ENCODE data around the gene TOMM34. TPM values are rescaled to one million over a fixed set of nuclear protein-coding genes. Genes with fewer than 3 reads are reported as not detected.

TOMM34 gene
- total RNA-seq, 1 donor from 2014 or later: 17.6 TPM

GRCh38 chr20:44990957-44991356 is 30.8 kb upstream of the TOMM34 start:
- Histone ChIP-seq H3K36me3 (ENCODE audit: control insufficient read depth, insufficient read depth, low read length) (peaks cover 6% of the 10 kb centered on the region), H3K27me3 (ENCODE audit: control insufficient read depth, insufficient read depth, low read length) (no peaks in the 10 kb centered on the region), H3K4me3 (ENCODE audit: low read depth, low read length) (no peak overlapping the region)
- DNase-seq (ENCODE audit: low read depth): no peak
- TF ChIP-seq CTCF (IDR thresholded peaks at IDR 0.05; ENCODE audit: insufficient read depth, low read length, severe bottlenecking): no peak
- no peak for FAIRE-seq

- Histone ChIP-seq H3K4me3 (ENCODE audit: low read depth, low read length) (no peak overlapping the region), H3K36me3 (ENCODE audit: control insufficient read depth, insufficient read depth, low read length) (peaks cover 4% of the 10 kb centered on the region), H3K27me3 (ENCODE audit: control insufficient read depth, insufficient read depth, low read length) (no peaks in the 10 kb centered on the region)
- FAIRE-seq: no peak
- no peak for TF ChIP-seq CTCF (IDR thresholded peaks at IDR 0.05; ENCODE audit: insufficient read depth, low read length, severe bottlenecking)
- DNase-seq (ENCODE audit: low read depth): no peak
These were observed 30.2 kb upstream of the TOMM34 start for GRCh38 chr20:44990425-44990824.

GRCh38 chr20:44988631-44989171 is 28.5 kb upstream of the TOMM34 start:
- Histone ChIP-seq H3K4me3 (ENCODE audit: low read depth, low read length) (no peak overlapping the region), H3K27me3 (ENCODE audit: control insufficient read depth, insufficient read depth, low read length) (no peaks in the 10 kb centered on the region), H3K36me3 (ENCODE audit: control insufficient read depth, insufficient read depth, low read length) (peaks cover 1% of the 10 kb centered on the region)

GRCh38 chr20:44983093-44983674 is 23.0 kb upstream of the TOMM34 start:
- Histone ChIP-seq H3K27me3 (ENCODE audit: control insufficient read depth, insufficient read depth, low read length) (no peaks in the 10 kb centered on the region), H3K4me3 (ENCODE audit: low read depth, low read length) (no peak overlapping the region), H3K36me3 (ENCODE audit: control insufficient read depth, insufficient read depth, low read length) (peaks cover 7% of the 10 kb centered on the region)
- TF ChIP-seq CTCF (IDR thresholded peaks at IDR 0.05; ENCODE audit: insufficient read depth, low read length, severe bottlenecking): no peak
- FAIRE-seq: no peak
- no peak for DNase-seq (ENCODE audit: low read depth)

More at GRCh38 chr20:44988631-44989171, 28.5 kb upstream of the TOMM34 start:
- no peak for DNase-seq (ENCODE audit: low read depth)
- FAIRE-seq: no peak
- TF ChIP-seq CTCF (IDR thresholded peaks at IDR 0.05; ENCODE audit: insufficient read depth, low read length, severe bottlenecking): no peak

- FAIRE-seq (no peak), DNase-seq (ENCODE audit: low read depth) (no peak)
- TF ChIP-seq CTCF (IDR thresholded peaks at IDR 0.05; ENCODE audit: insufficient read depth, low read length, severe bottlenecking): no peak
- H3K27me3 ChIP-seq (ENCODE audit: control insufficient read depth, insufficient read depth, low read length): no peaks in the 10 kb centered on the region
- H3K4me3 ChIP-seq (ENCODE audit: low read depth, low read length): no peak overlapping the region
- peaks cover 6% of the 10 kb centered on the region for H3K36me3 ChIP-seq (ENCODE audit: control insufficient read depth, insufficient read depth, low read length)
These were observed 21.7 kb upstream of the TOMM34 start for GRCh38 chr20:44981736-44982406.

All from bronchial epithelial cell (primary cell).